CD4-positive, alpha-beta T cell (primary cell): Measurements from ENCODE around the gene F5. TPM values are rescaled to one million over a fixed set of nuclear protein-coding genes. Genes with fewer than 3 reads are reported as not detected.

ENCODE experiments used
- ATAC-seq: fragments of 200-7000 bp; cut with Tn5 transposase; one replicate; pipeline ENCODE4 v1.10.0; 2022; ENCODE audit warnings: mild to moderate bottlenecking; ENCODE audit not compliant: poor library complexity
- CTCF ChIA-PET: fragments of 350-600 bp; sonication (Branson Sonifier 250); formaldehyde crosslinking; loops from one replicate; lab custom pipeline; 2021; ENCODE audit warnings: antibody characterized with exemption, inconsistent platforms; lab: Charles Lee
- POLR2A ChIA-PET: fragments of 350-600 bp; sonication (Branson Sonifier 250); formaldehyde crosslinking; loops from one replicate; lab custom pipeline; 2021; ENCODE audit warnings: antibody characterized with exemption, inconsistent platforms; lab: Charles Lee
- DNase-seq, 14 experiments: peaks; one replicate each; pipeline ENCODE4 v3.0.0-alpha.2; 2013 to 2020; ENCODE audit warnings: mixed read lengths in 2 of 14
- H3K27ac ChIP-seq, 2 donors: one replicate each; pipeline versions ENCODE4 v1.5.1 to v1.7.0; 2013; ENCODE audit warnings: low read length in 2 of 2, low read depth in 1 of 2, mild to moderate bottlenecking in 1 of 2
- H3K27me3 ChIP-seq, 2 experiments: 1 replicate in 1 of 2; 2 replicates in 1 of 2; pipeline versions ENCODE4 v1.6.1 to v1.7.0; 2013; ENCODE audit warnings: low read length in 2 of 2, control low read depth in 1 of 2, mild to moderate bottlenecking in 1 of 2, moderate library complexity in 1 of 2; ENCODE audit not compliant: insufficient read depth in 2 of 2, control insufficient read depth in 1 of 2
- H3K36me3 ChIP-seq: one replicate; pipeline ENCODE4 v1.6.1; 2013; ENCODE audit warnings: low read length, control low read depth; ENCODE audit not compliant: insufficient read depth
- H3K4me1 ChIP-seq: one replicate; pipeline ENCODE4 v1.6.1; 2013; ENCODE audit warnings: low read length, control low read depth; ENCODE audit not compliant: insufficient read depth
- H3K4me3 ChIP-seq: one replicate; pipeline ENCODE4 v1.5.1; 2013; ENCODE audit warnings: mild to moderate bottlenecking, low read length, moderate library complexity
- H3K9me3 ChIP-seq, 2 experiments: 1 replicate in 1 of 2; 2 replicates in 1 of 2; pipeline versions ENCODE4 v1.6.1 to v1.7.0; 2013; ENCODE audit warnings: low read length in 2 of 2, mild to moderate bottlenecking in 2 of 2, control low read depth in 1 of 2, moderate library complexity in 1 of 2; ENCODE audit not compliant: control insufficient read depth in 1 of 2, insufficient read depth in 1 of 2
- H3K27ac Mint-ChIP-seq: one replicate; pipeline ENCODE4 v1.8.0; 2020; ENCODE audit warnings: mixed read lengths
- H3K27me3 Mint-ChIP-seq: one replicate; pipeline ENCODE4 v1.8.0; 2021; ENCODE audit warnings: mixed read lengths
- H3K36me3 Mint-ChIP-seq: one replicate; pipeline ENCODE4 v1.8.0; 2021; ENCODE audit warnings: low read depth, mixed read lengths
- H3K4me1 Mint-ChIP-seq: one replicate; pipeline ENCODE4 v1.8.0; 2021; ENCODE audit warnings: low read depth, mixed read lengths
- H3K4me3 Mint-ChIP-seq: one replicate; pipeline ENCODE4 v1.8.0; 2020; ENCODE audit warnings: mild to moderate bottlenecking, mixed read lengths
- H3K9me3 Mint-ChIP-seq: one replicate; pipeline ENCODE4 v1.8.0; 2020; ENCODE audit warnings: mixed read lengths
- intact Hi-C, 2 experiments: fragments of 100-400 bp; cut with DNase I in 1 of 2; cut with micrococcal nuclease in 1 of 2; formaldehyde crosslinking; loops; one replicate each; pipeline versions ENCODE4 v1.15.1 to v1.9.0; 2023 to 2025; cut with DNase I, micrococcal nuclease
- total RNA-seq, 174 experiments: library from RNA in 2 of 174; stranded (reverse) in 2 of 174; gene quantifications; one replicate each; pipeline ENCODE4 v1.2.3 and lab custom pipeline; 2021 to 2026
- TF ChIP-seq, protein P1 (sequence below): fragments of 200-600 bp; IDR thresholded peaks from one replicate; pipeline ENCODE4 v1.8.0; 2022; ENCODE audit warnings: antibody characterized with exemption, mild to moderate bottlenecking

F5 gene
- total RNA-seq, 2 experiments from 2014 or later, result 5.4 to 6.2 TPM

DNA sequence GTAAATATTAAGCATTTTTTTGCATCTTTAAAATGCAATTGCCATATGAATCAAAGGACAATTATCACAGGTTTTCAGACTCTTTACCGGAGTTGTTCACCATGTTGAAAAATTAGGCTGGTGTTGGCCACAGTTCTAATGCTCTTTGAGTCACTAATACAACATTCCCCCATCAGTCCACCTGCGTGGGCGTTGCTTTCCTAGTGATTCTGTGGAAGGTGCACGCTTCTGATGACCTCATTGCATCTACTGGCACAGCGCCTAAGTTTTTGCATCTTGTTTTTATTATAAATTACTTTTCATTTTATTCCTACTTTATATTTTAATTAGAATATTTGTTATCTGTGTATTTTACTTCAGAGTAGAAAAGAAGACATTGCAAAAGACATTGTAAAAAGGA lies 4.7 kb upstream of the F5 start:
- ATAC-seq, result no peak
- Mint-ChIP-seq H3K36me3 (no peaks in the 10 kb centered on the region), H3K27me3 (no peaks in the 10 kb centered on the region), H3K4me3 (no peak overlapping the region), H3K9me3 (no peaks in the 10 kb centered on the region), H3K4me1 (peaks cover 33% of the 10 kb centered on the region), H3K27ac (no peak overlapping the region)
- TF ChIP-seq, protein P1, sequence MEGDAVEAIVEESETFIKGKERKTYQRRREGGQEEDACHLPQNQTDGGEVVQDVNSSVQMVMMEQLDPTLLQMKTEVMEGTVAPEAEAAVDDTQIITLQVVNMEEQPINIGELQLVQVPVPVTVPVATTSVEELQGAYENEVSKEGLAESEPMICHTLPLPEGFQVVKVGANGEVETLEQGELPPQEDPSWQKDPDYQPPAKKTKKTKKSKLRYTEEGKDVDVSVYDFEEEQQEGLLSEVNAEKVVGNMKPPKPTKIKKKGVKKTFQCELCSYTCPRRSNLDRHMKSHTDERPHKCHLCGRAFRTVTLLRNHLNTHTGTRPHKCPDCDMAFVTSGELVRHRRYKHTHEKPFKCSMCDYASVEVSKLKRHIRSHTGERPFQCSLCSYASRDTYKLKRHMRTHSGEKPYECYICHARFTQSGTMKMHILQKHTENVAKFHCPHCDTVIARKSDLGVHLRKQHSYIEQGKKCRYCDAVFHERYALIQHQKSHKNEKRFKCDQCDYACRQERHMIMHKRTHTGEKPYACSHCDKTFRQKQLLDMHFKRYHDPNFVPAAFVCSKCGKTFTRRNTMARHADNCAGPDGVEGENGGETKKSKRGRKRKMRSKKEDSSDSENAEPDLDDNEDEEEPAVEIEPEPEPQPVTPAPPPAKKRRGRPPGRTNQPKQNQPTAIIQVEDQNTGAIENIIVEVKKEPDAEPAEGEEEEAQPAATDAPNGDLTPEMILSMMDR, result no peak
- peaks cover 19% of the 10 kb centered on the region for H3K4me1 ChIP-seq
- no peaks in the 10 kb centered on the region for H3K36me3 ChIP-seq
- no peak overlapping the region for H3K4me3 ChIP-seq
- intact Hi-C loops, result no loop called here
- CTCF ChIA-PET, result interaction anchor here (1.2 kb wide), 1 partner anchor 11 kb away, joined by 4 read pairs; no protein-coding TSS in a partner anchor
- POLR2A ChIA-PET, result no interaction called here
- DNase-seq, result no peak
- no peak overlapping the region for H3K27ac ChIP-seq
- H3K27me3 ChIP-seq, result no peaks in the 10 kb centered on the region
- no peaks in the 10 kb centered on the region for H3K9me3 ChIP-seq

DNA sequence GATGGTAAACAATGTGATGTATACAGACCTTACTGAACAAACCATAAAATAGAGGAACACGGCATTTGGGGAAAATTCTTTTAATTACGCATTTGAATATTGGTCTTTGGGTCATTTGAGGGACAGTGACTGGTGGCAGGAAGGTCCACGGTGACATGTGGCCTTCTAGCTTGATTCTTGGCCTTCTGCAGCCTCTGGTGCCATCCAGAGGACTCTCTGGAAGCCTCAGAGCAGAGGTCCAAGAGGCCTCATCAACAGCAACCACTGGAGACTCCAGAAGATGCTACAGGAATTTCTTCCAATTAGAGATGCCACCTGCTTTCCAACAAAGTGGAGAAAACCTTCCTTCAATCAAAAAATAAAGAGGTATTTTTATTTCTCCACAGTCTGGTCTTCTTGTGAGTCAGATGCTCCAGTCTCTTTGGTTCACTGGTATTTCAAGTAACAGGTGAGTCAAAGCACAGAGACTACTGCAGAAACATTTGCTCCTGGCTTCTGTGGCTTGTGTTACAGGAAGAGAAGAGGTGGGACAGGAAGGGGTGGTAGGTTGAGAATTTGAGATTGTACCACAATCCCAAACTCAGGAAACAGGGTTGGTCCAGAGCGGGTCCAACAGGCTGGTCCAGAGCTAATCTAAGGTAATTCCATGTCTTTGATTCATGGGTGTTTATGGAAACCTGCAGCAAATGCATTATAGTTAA lies 2.7 kb upstream of the F5 start:
- H3K36me3 ChIP-seq, result no peaks in the 10 kb centered on the region
- CTCF ChIA-PET, result no interaction called here
- H3K36me3 Mint-ChIP-seq, result no peaks in the 10 kb centered on the region
- H3K4me3 ChIP-seq, result no peak overlapping the region
- H3K4me1 Mint-ChIP-seq, result peaks cover 48% of the 10 kb centered on the region
- intact Hi-C loops, result loop anchor here (5.0 to 10.0 kb wide), 4 partner anchors 37 to 306 kb away; partner anchors contain the start of gene SCYL3 (in 1 of the 2)
- H3K4me3 Mint-ChIP-seq, result peak overlapping the region; percentile 38
- POLR2A ChIA-PET, result no interaction called here
- no peaks in the 10 kb centered on the region for H3K27me3 Mint-ChIP-seq
- H3K27ac Mint-ChIP-seq, result peak overlapping the region; percentile 48
- DNase-seq (peak in 1 of 14 experiments; percentile 26), ATAC-seq (no peak)
- no peaks in the 10 kb centered on the region for H3K27me3 ChIP-seq
- TF ChIP-seq, protein P1, result no peak
- peaks cover 19% of the 10 kb centered on the region for H3K4me1 ChIP-seq
- no peaks in the 10 kb centered on the region for H3K9me3 Mint-ChIP-seq
- no peak overlapping the region for H3K27ac ChIP-seq
- H3K9me3 ChIP-seq, result no peaks in the 10 kb centered on the region

DNA sequence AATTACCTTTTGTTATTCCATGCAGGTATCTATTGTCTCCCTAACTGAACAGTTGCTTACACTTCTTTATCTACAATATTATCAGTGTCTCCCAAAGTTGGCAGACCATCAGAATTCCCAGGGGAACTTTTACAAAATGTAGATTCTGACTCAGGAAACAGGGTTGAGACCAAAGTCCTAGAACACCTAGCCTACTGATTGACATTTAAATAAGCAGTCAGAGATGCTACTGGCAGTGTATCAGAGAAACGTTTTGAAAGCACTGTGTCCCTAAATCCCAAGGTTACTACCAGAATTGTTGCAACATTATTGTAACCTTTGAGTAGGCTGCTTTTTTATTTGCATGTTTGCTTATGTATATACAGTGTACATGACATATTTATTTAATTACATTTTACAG lies 1.8 kb upstream of the F5 start:
- no peak overlapping the region for H3K4me3 ChIP-seq
- no peaks in the 10 kb centered on the region for H3K27me3 ChIP-seq
- no peak overlapping the region for H3K27ac ChIP-seq
- ChIA-PET POLR2A (no interaction called here), CTCF (no interaction called here)
- intact Hi-C loops, result loop anchor here (5.0 to 10.0 kb wide), 4 partner anchors 36 to 307 kb away; partner anchors contain the start of gene SCYL3 (in 1 of the 2)
- ATAC-seq (no peak), DNase-seq (no peak)
- peaks cover 53% of the 10 kb centered on the region for H3K4me1 Mint-ChIP-seq
- no peaks in the 10 kb centered on the region for H3K9me3 ChIP-seq
- no peak overlapping the region for H3K4me3 Mint-ChIP-seq
- H3K36me3 ChIP-seq, result no peaks in the 10 kb centered on the region
- H3K27ac Mint-ChIP-seq, result no peak overlapping the region
- TF ChIP-seq, protein P1, result no peak
- no peaks in the 10 kb centered on the region for H3K36me3 Mint-ChIP-seq
- peaks cover 19% of the 10 kb centered on the region for H3K4me1 ChIP-seq
- H3K27me3 Mint-ChIP-seq, result no peaks in the 10 kb centered on the region
- H3K9me3 Mint-ChIP-seq, result no peaks in the 10 kb centered on the region
